Epithelial cell of proximal tubule (primary cell): Measurements from ENCODE around the gene MANSC4. TPM values are rescaled to one million over a fixed set of nuclear protein-coding genes. Genes with fewer than 3 reads are reported as not detected.

Source experiments
- DNase-seq: peaks from one replicate; pipeline ENCODE4 v3.0.0-alpha.2; 2011; ENCODE audit warnings: low read depth
- H3K4me3 ChIP-seq: 2 replicates; pipeline ENCODE4 v1.5.1; 2011; ENCODE audit warnings: low read depth, mild to moderate bottlenecking, low read length
- CTCF ChIP-seq: conservative IDR thresholded peaks from 2 replicates; pipeline ENCODE4 v1.5.1; 2012; ENCODE audit warnings: low read depth, mild to moderate bottlenecking, low read length
- total RNA-seq: library from RNA; depleted of rRNA; stranded (reverse); fragments of >200 nt; gene quantifications from 2 replicates; pipeline ENCODE4 v1.2.3, GENCODE V29; 2015

The MANSC4 gene
- total RNA-seq, 1 donor from 2014 or later: not detected

- no peak for DNase-seq
- peak overlapping the region; percentile 83 for H3K4me3 ChIP-seq
- TF ChIP-seq CTCF: no peak
These were observed 568 bp downstream of the MANSC4 start for GRCh38 chr12:27779416-27779919.

GRCh38 chr12:27778206-27778605 is 1.8 kb downstream of the MANSC4 start:
- no peak for TF ChIP-seq CTCF
- no peak overlapping the region for H3K4me3 ChIP-seq
- no peak for DNase-seq

- DNase-seq: no peak
- H3K4me3 ChIP-seq: no peak overlapping the region
- TF ChIP-seq CTCF: no peak
These were observed 2.9 kb downstream of the MANSC4 start for GRCh38 chr12:27777141-27777540.

- H3K4me3 ChIP-seq: no peak overlapping the region
- DNase-seq: no peak
- TF ChIP-seq CTCF: no peak
These were observed 7.5 kb downstream of the MANSC4 start for GRCh38 chr12:27772328-27773049.

- no peak overlapping the region for H3K4me3 ChIP-seq
- DNase-seq: no peak
- no peak for TF ChIP-seq CTCF
These were observed 8.3 kb downstream of the MANSC4 start for GRCh38 chr12:27771481-27772327.

GRCh38 chr12:27769142-27769673 is 10.8 kb downstream of the MANSC4 start:
- no peak overlapping the region for H3K4me3 ChIP-seq
- TF ChIP-seq CTCF: no peak
- DNase-seq: no peak
